HepG2 (cell line): ENCODE data around the gene STK10. TPM values are rescaled to one million over a fixed set of nuclear protein-coding genes. Genes with fewer than 3 reads are reported as not detected.

ENCODE experiments used
- DNMT3B ChIP-seq: conservative IDR thresholded peaks from 2 replicates; pipeline ENCODE4 v1.6.1; 2016; ENCODE audit warnings: missing biosample characterization, control low read depth
- FOXA1 ChIP-seq, 2 experiments: fragments of 450-650 bp in 1 of 2; sonication (generic) in 1 of 2; formaldehyde crosslinking in 1 of 2; IDR thresholded peaks; 2 replicates each; pipeline versions ENCODE4 v1.4.0 to v1.6.1; 2016 to 2020; ENCODE audit warnings: missing genetic modification reagents in 1 of 2
- FOXK2 ChIP-seq: fragments of 450-650 bp; IDR thresholded peaks from 2 replicates; pipeline ENCODE4 v1.6.1; 2016
- FOXM1 ChIP-seq: sonication (generic); formaldehyde crosslinking; IDR thresholded peaks from 2 replicates; pipeline ENCODE4 v1.5.0; 2020; ENCODE audit warnings: missing genetic modification reagents
- HDAC1 ChIP-seq: sonication (generic); formaldehyde crosslinking; IDR thresholded peaks from 2 replicates; pipeline ENCODE4 v1.5.1; 2020; ENCODE audit warnings: mild to moderate bottlenecking, missing genetic modification reagents
- LCORL ChIP-seq, 2 experiments: fragments of 450-650 bp in 1 of 2; sonication (generic) in 1 of 2; formaldehyde crosslinking in 1 of 2; IDR thresholded peaks; 2 replicates each; pipeline versions ENCODE4 v1.5.0 to v1.6.1; 2017 to 2020; ENCODE audit warnings: antibody characterized with exemption in 1 of 2, missing genetic modification reagents in 1 of 2
- MBNL3 ChIP-seq: fragments of 250-450 bp; sonication (Bioruptor Pico); conservative IDR thresholded peaks from 2 replicates; pipeline ENCODE4 v1.8.0; 2022; ENCODE audit warnings: mild to moderate bottlenecking, inconsistent platforms
- MTA1 ChIP-seq: sonication (generic); formaldehyde crosslinking; IDR thresholded peaks from 2 replicates; pipeline ENCODE4 v1.4.0; 2020; ENCODE audit warnings: missing genetic modification reagents, mild to moderate bottlenecking, borderline replicate concordance
- PAWR ChIP-seq: sonication (generic); formaldehyde crosslinking; IDR thresholded peaks from 2 replicates; pipeline ENCODE4 v1.4.0; 2020; ENCODE audit warnings: missing genetic modification reagents, mild to moderate bottlenecking, borderline replicate concordance
- PAX8 ChIP-seq: sonication (generic); formaldehyde crosslinking; IDR thresholded peaks from 2 replicates; pipeline ENCODE4 v1.8.0; 2022; ENCODE audit warnings: mild to moderate bottlenecking, missing genetic modification reagents, borderline replicate concordance
- RFX1 ChIP-seq: fragments of 450-650 bp; IDR thresholded peaks from 2 replicates; pipeline ENCODE4 v1.6.1; 2017
- SIX1 ChIP-seq: sonication (generic); formaldehyde crosslinking; IDR thresholded peaks from 2 replicates; pipeline ENCODE4 v1.4.0; 2020; ENCODE audit warnings: missing genetic modification reagents, borderline replicate concordance
- TCF7L2 ChIP-seq: IDR thresholded peaks from 2 replicates; pipeline ENCODE4 v1.6.1; 2011; ENCODE audit warnings: mild to moderate bottlenecking, low read depth, low read length, moderate library complexity
- TFAP4 ChIP-seq: sonication (generic); IDR thresholded peaks from 2 replicates; pipeline ENCODE4 v1.6.1; 2016; ENCODE audit warnings: low read depth, borderline replicate concordance
- XRCC5 ChIP-seq: fragments of 200-400 bp; formaldehyde crosslinking; optimal IDR thresholded peaks from 2 replicates; pipeline ENCODE3; 2017; ENCODE audit warnings: mild to moderate bottlenecking, low read length
- ZBTB42 ChIP-seq: sonication (generic); formaldehyde crosslinking; IDR thresholded peaks from 2 replicates; pipeline ENCODE4 v1.5.0; 2020; ENCODE audit warnings: mild to moderate bottlenecking, missing genetic modification reagents
- ZEB1 ChIP-seq: IDR thresholded peaks from 2 replicates; pipeline ENCODE4 v1.6.1; 2012; ENCODE audit warnings: mild to moderate bottlenecking, low read depth, inconsistent platforms; ENCODE audit not compliant: insufficient replicate concordance
- ZFYVE20 ChIP-seq: sonication (generic); formaldehyde crosslinking; IDR thresholded peaks from 2 replicates; pipeline ENCODE4 v1.8.0; 2023; ENCODE audit warnings: low read depth, mild to moderate bottlenecking, moderate library complexity, missing genetic modification reagents, borderline replicate concordance
- ZNF225 ChIP-seq: sonication (generic); formaldehyde crosslinking; IDR thresholded peaks from 2 replicates; pipeline ENCODE4 v1.4.0; 2020; ENCODE audit warnings: mild to moderate bottlenecking, missing genetic modification reagents
- ZNF468 ChIP-seq: sonication (generic); formaldehyde crosslinking; IDR thresholded peaks from 2 replicates; pipeline ENCODE4 v1.8.0; 2022; ENCODE audit warnings: mild to moderate bottlenecking, moderate library complexity, missing genetic modification reagents
- ZNF496 ChIP-seq: sonication (generic); formaldehyde crosslinking; IDR thresholded peaks from 2 replicates; pipeline ENCODE4 v1.8.1; 2023; ENCODE audit warnings: mild to moderate bottlenecking, moderate library complexity, missing genetic modification reagents; ENCODE audit not compliant: insufficient replicate concordance
- ZNF501 ChIP-seq: sonication (generic); formaldehyde crosslinking; IDR thresholded peaks from 2 replicates; pipeline ENCODE4 v1.5.1; 2020; ENCODE audit warnings: mild to moderate bottlenecking, moderate library complexity, missing genetic modification reagents
- ZNF570 ChIP-seq: sonication (generic); formaldehyde crosslinking; IDR thresholded peaks from 2 replicates; pipeline ENCODE4 v1.4.0; 2020; ENCODE audit warnings: mild to moderate bottlenecking, missing genetic modification reagents, borderline replicate concordance
- ZNF7 ChIP-seq: IDR thresholded peaks from 2 replicates; pipeline ENCODE4 v1.6.1; 2016; ENCODE audit warnings: missing biosample characterization, missing genetic modification reagents
- polyA plus RNA-seq, 8 experiments: library from polyadenylated mRNA; depleted of rRNA in 3 of 8; stranded (reverse) in 7 of 8; unstranded in 1 of 8; fragments of >200 nt; fragmentation: Illumina TruSeq in 4 of 8; extraction: Trizol in 4 of 8; gene quantifications; 2 replicates each; pipeline versions ENCODE4 v1.2.1 to v1.2.3, GENCODE V29; 2011 to 2016; ENCODE audit warnings: low read depth in 4 of 8, missing spikeins in 1 of 8, mixed read lengths in 1 of 8; ENCODE audit not compliant: insufficient read depth in 1 of 8
- total RNA-seq, 5 experiments: library from RNA; depleted of rRNA; stranded (reverse); fragments of >200 nt; fragmentation: Illumina TruSeq; extraction: Trizol; gene quantifications; 2 replicates each; pipeline ENCODE4 v1.2.3, GENCODE V29; 2016; ENCODE audit warnings: low read depth in 1 of 5
- TF ChIP-seq, protein P1 (sequence below): sonication (generic); formaldehyde crosslinking; IDR thresholded peaks from 2 replicates; pipeline ENCODE4 v1.4.0; 2020; ENCODE audit warnings: low read depth, mild to moderate bottlenecking, missing genetic modification reagents
- TF ChIP-seq, protein P2 (sequence below): sonication (generic); formaldehyde crosslinking; IDR thresholded peaks from 2 replicates; pipeline ENCODE4 v1.4.0; 2020; ENCODE audit warnings: mild to moderate bottlenecking, missing genetic modification reagents, borderline replicate concordance

The STK10 gene
- total and polyA plus RNA-seq, 2 of the 13 experiments (the other 11 are each of a cell fraction or from before 2014, with no cell fraction given), result 7.0 to 7.2 TPM

DNA sequence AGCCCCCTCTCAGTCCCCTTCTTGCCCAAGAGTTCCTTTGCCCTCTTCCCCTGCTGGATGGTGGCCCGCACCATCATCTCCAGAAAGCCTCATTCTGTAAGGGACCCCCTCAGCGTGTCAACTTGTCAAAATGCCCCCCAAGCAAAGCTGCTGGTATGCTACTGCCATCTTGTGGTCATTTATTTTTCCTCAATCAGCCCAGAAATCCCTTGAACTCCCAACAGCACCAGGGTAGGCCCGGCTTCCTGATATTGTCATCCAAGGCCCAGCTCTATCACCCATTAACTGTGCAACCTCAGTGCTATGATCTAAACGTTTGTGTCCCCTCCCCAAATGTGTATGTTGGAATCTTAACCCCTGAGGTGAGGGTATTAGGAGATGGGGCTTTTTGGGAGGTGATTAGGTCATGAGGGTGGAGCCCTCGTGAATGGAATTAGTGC lies 128.3 kb downstream of the STK10 start (continued):
- no peak for TF ChIP-seq MTA1 (CRISPR knock-in tag)
- no peak for TF ChIP-seq PAWR
- TF ChIP-seq ZNF501 (CRISPR knock-in tag), result no peak
- no peak for TF ChIP-seq ZEB1
- TF ChIP-seq PAX8 (CRISPR knock-in tag), result no peak
- no peak for TF ChIP-seq TFAP4
- TF ChIP-seq TCF7L2, result no peak
- no peak for TF ChIP-seq FOXA1 (IDR thresholded peaks at IDR 0.05)
- TF ChIP-seq FOXA1 (CRISPR knock-in tag; IDR thresholded peaks at IDR 0.05), result no peak
- TF ChIP-seq XRCC5, result no peak
- TF ChIP-seq ZBTB42 (CRISPR knock-in tag), result no peak
- no peak for TF ChIP-seq FOXK2
- TF ChIP-seq ZNF7, result no peak
- no peak for TF ChIP-seq ZNF496 (CRISPR knock-in tag)
- TF ChIP-seq DNMT3B (CRISPR knock-in tag), result no peak
- TF ChIP-seq ZNF468 (CRISPR knock-in tag), result no peak
- no peak for TF ChIP-seq ZFYVE20
- no peak for TF ChIP-seq ZNF225
- no peak for TF ChIP-seq FOXM1
- TF ChIP-seq, protein P1, sequence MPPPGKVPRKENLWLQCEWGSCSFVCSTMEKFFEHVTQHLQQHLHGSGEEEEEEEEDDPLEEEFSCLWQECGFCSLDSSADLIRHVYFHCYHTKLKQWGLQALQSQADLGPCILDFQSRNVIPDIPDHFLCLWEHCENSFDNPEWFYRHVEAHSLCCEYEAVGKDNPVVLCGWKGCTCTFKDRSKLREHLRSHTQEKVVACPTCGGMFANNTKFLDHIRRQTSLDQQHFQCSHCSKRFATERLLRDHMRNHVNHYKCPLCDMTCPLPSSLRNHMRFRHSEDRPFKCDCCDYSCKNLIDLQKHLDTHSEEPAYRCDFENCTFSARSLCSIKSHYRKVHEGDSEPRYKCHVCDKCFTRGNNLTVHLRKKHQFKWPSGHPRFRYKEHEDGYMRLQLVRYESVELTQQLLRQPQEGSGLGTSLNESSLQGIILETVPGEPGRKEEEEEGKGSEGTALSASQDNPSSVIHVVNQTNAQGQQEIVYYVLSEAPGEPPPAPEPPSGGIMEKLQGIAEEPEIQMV (CRISPR knock-in tag), result no peak
- no peak for TF ChIP-seq ZNF570 (CRISPR knock-in tag)
- no peak for TF ChIP-seq LCORL (IDR thresholded peaks at IDR 0.05)
- no peak for TF ChIP-seq LCORL (CRISPR knock-in tag; IDR thresholded peaks at IDR 0.05)
- TF ChIP-seq SIX1 (CRISPR knock-in tag), result no peak
- no peak for TF ChIP-seq HDAC1
- TF ChIP-seq RFX1, result no peak
- TF ChIP-seq, protein P2, sequence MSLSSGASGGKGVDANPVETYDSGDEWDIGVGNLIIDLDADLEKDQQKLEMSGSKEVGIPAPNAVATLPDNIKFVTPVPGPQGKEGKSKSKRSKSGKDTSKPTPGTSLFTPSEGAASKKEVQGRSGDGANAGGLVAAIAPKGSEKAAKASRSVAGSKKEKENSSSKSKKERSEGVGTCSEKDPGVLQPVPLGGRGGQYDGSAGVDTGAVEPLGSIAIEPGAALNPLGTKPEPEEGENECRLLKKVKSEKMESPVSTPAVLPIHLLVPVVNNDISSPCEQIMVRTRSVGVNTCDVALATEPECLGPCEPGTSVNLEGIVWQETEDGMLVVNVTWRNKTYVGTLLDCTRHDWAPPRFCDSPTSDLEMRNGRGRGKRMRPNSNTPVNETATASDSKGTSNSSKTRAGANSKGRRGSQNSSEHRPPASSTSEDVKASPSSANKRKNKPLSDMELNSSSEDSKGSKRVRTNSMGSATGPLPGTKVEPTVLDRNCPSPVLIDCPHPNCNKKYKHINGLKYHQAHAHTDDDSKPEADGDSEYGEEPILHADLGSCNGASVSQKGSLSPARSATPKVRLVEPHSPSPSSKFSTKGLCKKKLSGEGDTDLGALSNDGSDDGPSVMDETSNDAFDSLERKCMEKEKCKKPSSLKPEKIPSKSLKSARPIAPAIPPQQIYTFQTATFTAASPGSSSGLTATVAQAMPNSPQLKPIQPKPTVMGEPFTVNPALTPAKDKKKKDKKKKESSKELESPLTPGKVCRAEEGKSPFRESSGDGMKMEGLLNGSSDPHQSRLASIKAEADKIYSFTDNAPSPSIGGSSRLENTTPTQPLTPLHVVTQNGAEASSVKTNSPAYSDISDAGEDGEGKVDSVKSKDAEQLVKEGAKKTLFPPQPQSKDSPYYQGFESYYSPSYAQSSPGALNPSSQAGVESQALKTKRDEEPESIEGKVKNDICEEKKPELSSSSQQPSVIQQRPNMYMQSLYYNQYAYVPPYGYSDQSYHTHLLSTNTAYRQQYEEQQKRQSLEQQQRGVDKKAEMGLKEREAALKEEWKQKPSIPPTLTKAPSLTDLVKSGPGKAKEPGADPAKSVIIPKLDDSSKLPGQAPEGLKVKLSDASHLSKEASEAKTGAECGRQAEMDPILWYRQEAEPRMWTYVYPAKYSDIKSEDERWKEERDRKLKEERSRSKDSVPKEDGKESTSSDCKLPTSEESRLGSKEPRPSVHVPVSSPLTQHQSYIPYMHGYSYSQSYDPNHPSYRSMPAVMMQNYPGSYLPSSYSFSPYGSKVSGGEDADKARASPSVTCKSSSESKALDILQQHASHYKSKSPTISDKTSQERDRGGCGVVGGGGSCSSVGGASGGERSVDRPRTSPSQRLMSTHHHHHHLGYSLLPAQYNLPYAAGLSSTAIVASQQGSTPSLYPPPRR (CRISPR knock-in tag), result no peak
- no peak for TF ChIP-seq MBNL3 (CRISPR knock-in tag)
